Ovary (tissue), 9 donors: ENCODE data around the gene CYP26C1. TPM values are rescaled to one million over a fixed set of nuclear protein-coding genes. Genes with fewer than 3 reads are reported as not detected.

ENCODE experiments used
- DNase-seq, 5 donors: peaks; one replicate each; pipeline ENCODE4 v3.0.0-alpha.2; 2019 to 2020
- H3K27ac ChIP-seq, 2 donors: fragments of 200-600 bp; one replicate each; pipeline versions ENCODE4 v1.5.1 to v1.8.0; 2019 to 2022
- H3K27me3 ChIP-seq: fragments of 200-600 bp; one replicate; pipeline ENCODE4 v1.8.0; 2022
- H3K36me3 ChIP-seq: fragments of 200-600 bp; sonication (generic); one replicate; pipeline ENCODE4 v1.5.1; 2019
- H3K4me1 ChIP-seq: one replicate; pipeline ENCODE4 v1.8.1; 2013; ENCODE audit warnings: mild to moderate bottlenecking, moderate library complexity; ENCODE audit not compliant: insufficient read depth
- H3K4me3 ChIP-seq: fragments of 200-600 bp; sonication (generic); one replicate; pipeline ENCODE4 v1.5.1; 2017
- H3K9me3 ChIP-seq, 2 donors: fragments of 200-600 bp in 1 of 2; sonication (generic) in 1 of 2; one replicate each; pipeline versions ENCODE4 v1.5.1 to v1.8.1; 2013 to 2019; ENCODE audit warnings: mild to moderate bottlenecking in 1 of 2, moderate library complexity in 1 of 2
- EP300 ChIP-seq: sonication (generic); formaldehyde crosslinking; IDR thresholded peaks from one replicate; pipeline ENCODE4 v1.6.1; 2017; ENCODE audit warnings: antibody characterized with exemption
- POLR2A ChIP-seq: fragments of 450-650 bp; IDR thresholded peaks from one replicate; pipeline ENCODE4 v1.6.1; 2017; ENCODE audit warnings: antibody characterized with exemption, mild to moderate bottlenecking, moderate library complexity
- WGBS, 3 donors: extraction: QIAGEN DNeasy Blood & Tissue Kit in 1 of 3; methylation state at CpG; one replicate each; pipeline versions ENCODE4 v1.1.5 to v1.1.7; 2013 to 2017; 5-methylcytosine and 5-hydroxymethylcytosine counted together
- intact Hi-C, 4 donors: fragments of 100-400 bp; cut with DNase I; formaldehyde crosslinking; loops; one replicate each; pipeline versions ENCODE4 v1.11.0 to v1.15.1; 2022 to 2023
- polyA plus RNA-seq, 2 donors: library from polyadenylated mRNA; stranded (reverse); fragments of 200-250 nt in 1 of 2; fragments of 350-450 nt in 1 of 2; fragmentation: Illumina TruSeq in 1 of 2; extraction: RNeasy Lipid Tissue Mini Kit (QIAGEN cat#74804) in 1 of 2; gene quantifications; one replicate each; pipeline ENCODE4 v1.2.3, GENCODE V29; 2013 to 2014
- total RNA-seq, 7 donors: library from RNA; depleted of rRNA in 2 of 7; stranded (reverse); fragments of >200 nt in 2 of 7; fragmentation: NEBNext Ultra II Directional in 3 of 7; extraction: Animal tissue kit (Norgen Biotek cat#: 25700) in 3 of 7; gene quantifications; one replicate each; pipeline versions ENCODE4 v1.1.0 to v1.2.4, GENCODE V29; 2016 to 2023
- TF ChIP-seq, protein P1 (sequence below), 3 donors: fragments of 450-650 bp in 2 of 3; fragments of 200-600 bp in 1 of 3; IDR thresholded peaks; one replicate each; pipeline versions ENCODE4 v1.5.1 to v1.8.0; 2016 to 2022; ENCODE audit warnings: antibody characterized with exemption in 3 of 3, mild to moderate bottlenecking in 1 of 3
- donor health status: DM: no; HTN: no; CAD: no; lungs with moderate emphysema.
- donor health status: DM: no; HTN: no; CAD: no.
- donor health status: Bipolar disorder and iron deficiency.
- donor health status: DM: yes; HTN: yes; CAD: no.
- donor health status: DM: no; HTN: no; CAD: no.
- donor health status: DM: yes; HTN: yes; CAD: no.

CYP26C1 gene
- total and polyA plus RNA-seq, 9 donors, result 0.05 to 0.20 (median 0.07) TPM; not detected in 4

DNA sequence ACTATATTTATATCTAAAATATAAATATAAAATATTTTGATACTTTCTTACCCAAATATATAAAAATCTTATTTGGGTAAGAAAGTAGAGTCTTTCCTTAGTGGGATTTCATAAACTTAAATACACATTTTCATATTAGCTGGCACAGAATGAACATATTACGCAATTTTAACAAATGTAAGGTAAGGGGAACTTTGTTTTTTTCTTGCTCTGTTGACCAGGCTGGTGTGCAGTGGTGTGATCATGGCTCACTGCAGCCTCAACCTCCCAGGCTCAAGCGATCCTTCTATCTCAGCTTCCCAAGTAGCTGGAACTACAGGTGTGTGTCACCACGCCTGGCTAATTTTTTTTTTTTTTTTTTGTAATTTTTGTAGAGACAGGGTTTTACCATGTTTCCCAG is 31.4 kb downstream of the CYP26C1 start:
- H3K4me3 ChIP-seq, result no peak overlapping the region
- TF ChIP-seq EP300 (no peak), POLR2A (no peak)
- TF ChIP-seq, protein P1, sequence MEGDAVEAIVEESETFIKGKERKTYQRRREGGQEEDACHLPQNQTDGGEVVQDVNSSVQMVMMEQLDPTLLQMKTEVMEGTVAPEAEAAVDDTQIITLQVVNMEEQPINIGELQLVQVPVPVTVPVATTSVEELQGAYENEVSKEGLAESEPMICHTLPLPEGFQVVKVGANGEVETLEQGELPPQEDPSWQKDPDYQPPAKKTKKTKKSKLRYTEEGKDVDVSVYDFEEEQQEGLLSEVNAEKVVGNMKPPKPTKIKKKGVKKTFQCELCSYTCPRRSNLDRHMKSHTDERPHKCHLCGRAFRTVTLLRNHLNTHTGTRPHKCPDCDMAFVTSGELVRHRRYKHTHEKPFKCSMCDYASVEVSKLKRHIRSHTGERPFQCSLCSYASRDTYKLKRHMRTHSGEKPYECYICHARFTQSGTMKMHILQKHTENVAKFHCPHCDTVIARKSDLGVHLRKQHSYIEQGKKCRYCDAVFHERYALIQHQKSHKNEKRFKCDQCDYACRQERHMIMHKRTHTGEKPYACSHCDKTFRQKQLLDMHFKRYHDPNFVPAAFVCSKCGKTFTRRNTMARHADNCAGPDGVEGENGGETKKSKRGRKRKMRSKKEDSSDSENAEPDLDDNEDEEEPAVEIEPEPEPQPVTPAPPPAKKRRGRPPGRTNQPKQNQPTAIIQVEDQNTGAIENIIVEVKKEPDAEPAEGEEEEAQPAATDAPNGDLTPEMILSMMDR (IDR thresholded peaks at IDR 0.05), result no peak
- no peak for DNase-seq
- H3K27me3 ChIP-seq, result no peaks in the 10 kb centered on the region
- no peaks in the 10 kb centered on the region for H3K4me1 ChIP-seq
- H3K27ac ChIP-seq, result no peak overlapping the region
- 94 to 96% (median 96%) methylated on average over 3 of the region's 3 CpGs for WGBS, 3 donors
- no peaks in the 10 kb centered on the region for H3K36me3 ChIP-seq
- H3K9me3 ChIP-seq, result no peaks in the 10 kb centered on the region
- intact Hi-C loops, result no loop called here

DNA sequence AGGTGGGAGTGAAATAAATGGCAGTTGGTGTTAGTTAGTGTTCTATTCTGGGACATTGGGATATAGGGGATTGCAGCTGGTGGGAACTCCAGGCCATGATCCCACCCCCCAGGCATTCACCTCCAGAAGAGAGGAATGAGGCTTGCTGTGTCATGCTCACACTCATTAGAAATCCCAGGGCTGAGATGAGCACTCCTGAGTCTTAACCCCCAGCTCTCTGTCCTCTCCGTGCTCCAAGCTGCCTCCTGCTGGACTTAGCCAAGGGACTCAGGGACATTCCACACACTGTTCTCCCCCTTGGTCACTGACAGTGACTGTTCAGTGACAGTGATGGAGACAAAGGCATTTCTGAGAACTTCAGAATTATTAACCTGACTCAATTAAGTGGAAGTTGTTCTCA is 34.6 kb downstream of the CYP26C1 start:
- no peak for DNase-seq
- Histone ChIP-seq H3K27me3 (no peaks in the 10 kb centered on the region), H3K36me3 (no peaks in the 10 kb centered on the region), H3K4me3 (no peak overlapping the region), H3K9me3 (no peaks in the 10 kb centered on the region), H3K27ac (no peak overlapping the region), H3K4me1 (no peaks in the 10 kb centered on the region)
- intact Hi-C loops, result no loop called here
- 53 to 82% (median 57%) methylated on average over 1 of the region's 1 CpG for WGBS, 3 donors
- TF ChIP-seq, protein P1 (IDR thresholded peaks at IDR 0.05), result no peak
- TF ChIP-seq EP300, result no peak
- no peak for TF ChIP-seq POLR2A

- no peak overlapping the region for H3K27ac ChIP-seq
- no peaks in the 10 kb centered on the region for H3K36me3 ChIP-seq
- DNase-seq, result no peak
- TF ChIP-seq POLR2A (no peak), EP300 (no peak)
- intact Hi-C loops, result no loop called here
- no peak overlapping the region for H3K4me3 ChIP-seq
- H3K4me1 ChIP-seq, result no peaks in the 10 kb centered on the region
- WGBS, 3 donors, result 69 to 80% (median 78%) methylated on average over 5 of the region's 5 CpGs
- no peaks in the 10 kb centered on the region for H3K9me3 ChIP-seq
- no peaks in the 10 kb centered on the region for H3K27me3 ChIP-seq
These were observed 36.3 kb downstream of the CYP26C1 start for GRCh38 chr10:93096901-93097300.

DNA sequence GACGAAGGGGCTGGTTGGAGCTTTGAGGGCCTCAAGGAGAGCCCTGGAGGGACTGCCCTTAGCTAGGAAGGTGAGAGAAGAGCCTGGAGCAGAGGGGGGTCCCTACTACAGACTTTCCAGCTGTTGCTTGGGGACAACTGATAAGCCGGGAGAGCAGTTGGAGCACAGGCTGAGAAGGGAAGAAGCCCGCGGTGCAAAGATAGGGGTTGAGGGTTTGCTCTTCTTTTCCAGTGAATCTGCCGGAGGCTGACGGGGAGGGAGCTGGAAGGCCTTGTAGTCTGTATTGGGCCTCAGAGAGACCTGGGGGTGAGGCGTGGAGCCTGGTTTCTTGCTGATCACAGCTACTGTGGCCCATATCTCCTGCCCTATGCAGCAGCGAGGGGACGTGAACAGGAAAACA is 36.8 kb downstream of the CYP26C1 start:
- H3K4me3 ChIP-seq, result no peak overlapping the region
- intact Hi-C loops, result no loop called here
- DNase-seq, result no peak

DNA sequence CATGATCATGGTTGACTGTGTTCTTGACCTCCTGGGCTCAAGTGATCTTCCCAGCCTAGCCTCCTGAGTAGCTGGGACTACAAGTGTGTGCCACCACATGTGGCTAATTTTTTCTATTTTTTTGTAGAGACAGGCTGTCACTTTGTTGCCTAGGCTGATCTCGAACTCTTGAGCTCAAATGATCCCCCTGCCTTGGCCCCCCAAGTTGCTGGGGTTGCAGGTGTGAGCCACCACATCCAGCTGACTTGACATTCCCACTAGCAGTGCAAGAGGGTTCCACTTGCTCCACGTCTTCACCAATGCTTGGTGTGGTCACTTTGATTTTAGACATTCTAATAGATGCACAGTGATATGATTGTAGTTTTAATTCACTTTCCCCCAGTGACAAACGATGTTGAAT is 38.2 kb downstream of the CYP26C1 start:
- no peaks in the 10 kb centered on the region for H3K27me3 ChIP-seq
- intact Hi-C loops, result no loop called here
- H3K27ac ChIP-seq, result no peak overlapping the region
- H3K4me1 ChIP-seq, result no peaks in the 10 kb centered on the region
- no peak for TF ChIP-seq EP300
- TF ChIP-seq, protein P1 (IDR thresholded peaks at IDR 0.05), result no peak
- TF ChIP-seq POLR2A, result no peak
- no peaks in the 10 kb centered on the region for H3K9me3 ChIP-seq
- WGBS, 3 donors, result 87 to 91% (median 88%) methylated on average over 3 of the region's 3 CpGs
- no peak for DNase-seq
- H3K36me3 ChIP-seq, result no peaks in the 10 kb centered on the region
- H3K4me3 ChIP-seq, result no peak overlapping the region

More for the DNA sequence above, 36.8 kb downstream of the CYP26C1 start:
- Histone ChIP-seq H3K27me3 (no peaks in the 10 kb centered on the region), H3K9me3 (no peaks in the 10 kb centered on the region), H3K27ac (no peak overlapping the region), H3K4me1 (no peaks in the 10 kb centered on the region), H3K36me3 (no peaks in the 10 kb centered on the region)
- TF ChIP-seq POLR2A (no peak), EP300 (no peak)
- TF ChIP-seq, protein P1 (IDR thresholded peaks at IDR 0.05), result no peak
- 62 to 68% (median 66%) methylated on average over 7 to 9 of the region's 9 CpGs for WGBS, 3 donors
